ENCODE results near the gene HMG20A. TPM values are rescaled to one million over a fixed set of nuclear protein-coding genes. Genes with fewer than 3 reads are reported as not detected.

Gene HMG20A
- total RNA-seq, 4 donors from 2014 or later: 33.1 to 48.7 (median 40.5) TPM

DNA sequence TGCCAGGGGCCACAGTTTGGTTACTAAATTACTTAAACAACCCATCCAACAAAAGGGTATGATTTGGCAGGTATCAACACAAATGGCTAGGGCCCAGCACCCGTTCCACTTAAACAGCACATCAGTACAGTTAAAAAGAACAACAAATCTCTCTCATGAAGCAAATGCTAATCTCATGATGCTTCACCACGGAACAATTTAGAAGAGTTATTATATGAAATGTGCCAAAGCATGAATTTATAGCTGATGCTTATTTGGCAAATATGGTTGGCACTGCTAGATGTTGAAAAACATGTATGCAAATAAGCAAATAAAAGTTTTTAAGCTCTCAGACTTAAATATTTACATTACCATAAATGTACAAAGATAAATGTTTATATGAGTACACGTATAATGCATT lies 3.1 kb upstream of the HMG20A start:
- H3K27ac ChIP-seq: no peak overlapping the region
- TF ChIP-seq POLR2A (IDR thresholded peaks at IDR 0.05) (no peak), CTCF (IDR thresholded peaks at IDR 0.05) (no peak)
- intact Hi-C loops (cut with DNase I): no loop called here
- H3K4me3 ChIP-seq (replicated peaks in 1 of 3): no peak overlapping the region
- peaks cover 12 to 16% of the 10 kb centered on the region in 2 donors for H3K4me1 ChIP-seq
- H3K36me3 ChIP-seq: no peaks in the 10 kb centered on the region
- WGBS, 2 donors: 84 to 89% methylated on average over 3 of the region's 3 CpGs
- no peaks in the 10 kb centered on the region for H3K9me3 ChIP-seq
- no peaks in the 10 kb centered on the region for H3K27me3 ChIP-seq
- DNase-seq: no peak

DNA sequence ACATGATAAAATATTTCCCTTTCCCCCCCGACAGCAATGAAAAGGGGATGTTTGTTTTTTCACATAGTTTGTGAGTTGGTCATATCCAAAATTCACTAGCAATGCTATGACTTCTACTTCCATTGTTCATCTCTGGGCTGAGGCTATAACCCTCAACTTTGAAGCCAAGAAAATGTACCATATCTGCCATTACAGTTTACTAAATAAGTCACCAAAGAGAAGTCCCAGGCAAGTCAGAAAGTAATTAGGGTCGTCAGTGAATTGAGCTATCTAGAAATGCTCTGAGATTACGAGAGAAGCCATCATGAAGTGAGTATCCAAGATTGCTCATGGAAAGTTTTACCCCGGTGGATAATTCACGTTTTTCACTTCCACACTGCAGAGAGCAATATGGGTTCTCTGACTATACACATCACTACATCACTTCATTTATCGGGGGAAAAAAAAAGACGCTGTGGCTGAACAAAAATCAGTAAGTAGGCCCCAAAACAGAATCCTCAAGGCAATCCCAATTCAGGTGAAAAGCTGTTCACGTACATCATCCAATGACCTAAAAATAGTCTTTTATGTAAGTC lies 2.2 kb upstream of the HMG20A start:
- H3K27ac ChIP-seq: peak overlapping the region in 2 of 3 donors; percentile 84 to 89
- H3K4me1 ChIP-seq: peaks cover 18 to 20% of the 10 kb centered on the region in 2 donors
- intact Hi-C loops (cut with DNase I): no loop called here
- no peaks in the 10 kb centered on the region for H3K27me3 ChIP-seq
- WGBS, 2 donors: 60 to 73% methylated on average over 8 of the region's 8 CpGs
- no peak for DNase-seq
- H3K9me3 ChIP-seq: no peaks in the 10 kb centered on the region
- peak overlapping the region in 1 of 3 donors; percentile 89 for H3K4me3 ChIP-seq (replicated peaks in 1 of 3)
- H3K36me3 ChIP-seq: no peaks in the 10 kb centered on the region
- no peak for TF ChIP-seq CTCF (IDR thresholded peaks at IDR 0.05)
- no peak for TF ChIP-seq POLR2A (IDR thresholded peaks at IDR 0.05)

DNA sequence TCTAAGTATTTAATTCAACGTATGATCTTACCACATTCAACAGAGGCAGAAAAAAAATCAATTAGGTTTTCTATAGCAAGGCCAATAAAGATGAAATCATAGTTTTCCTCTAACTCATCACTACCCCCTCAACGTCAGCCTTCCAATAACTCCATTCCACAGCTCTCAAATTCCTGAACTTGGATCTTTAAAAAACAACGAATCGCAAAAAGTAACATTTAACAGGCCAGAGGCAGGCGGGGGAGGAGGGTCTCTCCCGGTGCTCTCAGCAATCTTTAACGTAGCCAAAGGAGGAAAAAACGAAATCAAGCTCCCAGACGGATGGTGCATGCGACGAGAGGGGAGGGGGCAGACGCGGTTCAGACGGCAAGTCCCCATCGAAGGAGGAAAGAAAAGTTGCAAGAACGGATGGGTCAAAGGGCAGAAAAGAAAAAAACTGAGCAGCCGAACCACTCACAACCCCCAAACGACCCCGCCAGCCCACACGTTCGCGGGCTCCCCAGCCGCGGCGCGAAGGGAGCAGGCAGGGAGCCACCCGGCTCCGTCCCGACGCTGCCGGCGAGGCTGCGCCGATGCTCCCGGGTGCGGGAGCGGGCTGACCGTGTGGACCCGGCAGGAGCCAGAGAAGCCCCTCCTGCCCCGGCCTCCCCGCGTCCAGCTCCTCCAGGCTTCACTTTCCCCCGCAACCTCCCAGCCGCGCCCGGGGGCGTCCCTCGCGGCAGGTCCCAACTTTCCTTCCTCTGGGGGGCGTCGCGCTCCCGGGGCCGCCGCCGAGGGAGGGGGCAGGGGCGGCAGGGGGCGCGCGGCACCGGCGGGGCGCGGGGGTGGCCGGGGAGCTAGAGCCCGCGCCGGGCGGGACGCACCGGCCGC lies 1.5 kb upstream of the HMG20A start:
- no peaks in the 10 kb centered on the region for H3K36me3 ChIP-seq
- DNase-seq: peak; percentile 24 to 36
- 3% methylated on average over 34 to 35 of the region's 72 CpGs for WGBS, 2 donors
- TF ChIP-seq POLR2A (IDR thresholded peaks at IDR 0.05): no peak
- peak in 2 of 6 experiments; percentile 24 to 41 for TF ChIP-seq CTCF (IDR thresholded peaks at IDR 0.05)
- no peaks in the 10 kb centered on the region for H3K27me3 ChIP-seq
- peak overlapping the region in 2 of 3 donors; percentile 84 to 89 for H3K27ac ChIP-seq
- no peaks in the 10 kb centered on the region for H3K9me3 ChIP-seq
- intact Hi-C loops (cut with DNase I): no loop called here
- peak overlapping the region; percentile 57 to 95 (median 89) for H3K4me3 ChIP-seq (replicated peaks in 1 of 3)
- H3K4me1 ChIP-seq: peaks cover 18 to 27% of the 10 kb centered on the region in 2 donors

DNA sequence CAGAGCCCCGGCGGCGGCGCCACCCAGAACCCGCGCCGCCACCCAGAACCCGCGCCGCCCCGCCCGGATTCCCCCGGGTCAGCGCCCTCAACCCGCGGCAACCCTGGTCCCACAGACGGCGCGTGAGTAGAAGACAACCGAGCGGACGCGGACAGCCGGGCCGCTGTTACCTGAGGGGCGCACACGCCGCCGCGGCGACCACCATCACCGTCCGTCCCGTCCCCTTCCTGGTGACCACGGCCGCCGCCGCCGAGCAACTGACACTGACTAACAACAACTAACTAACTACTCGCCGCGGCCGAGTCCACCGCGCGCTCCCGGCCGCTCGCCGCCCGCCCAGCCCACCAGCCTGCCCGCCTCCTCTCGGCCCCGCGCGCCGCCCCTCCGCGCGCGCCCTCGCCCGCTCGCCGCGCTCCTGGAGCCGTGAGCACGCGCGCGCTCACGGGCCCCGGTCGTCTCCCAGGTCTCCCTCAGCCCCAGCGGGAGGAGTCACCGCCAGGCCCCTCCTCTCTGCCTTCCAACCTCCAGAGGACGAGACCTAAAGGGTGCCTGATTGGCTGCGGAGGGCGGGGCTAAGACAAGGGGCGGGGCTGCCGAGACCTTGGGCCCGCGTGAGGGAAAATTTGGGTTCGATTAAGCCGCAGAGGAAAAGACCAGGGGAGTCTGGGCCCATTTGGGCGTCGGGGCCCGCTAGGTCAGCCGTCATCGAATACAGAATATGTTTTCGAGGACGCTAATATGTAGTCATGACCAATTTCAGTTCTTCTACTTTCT lies 665 bp upstream of the HMG20A start, which contains the start of gene PEAK1:
TSS of gene PEAK1 (minus strand) at position 269 of the 774 bp plus-strand sequence. CDS start 238,178 bp downstream, outside the sequence.
- peak; percentile 74 to 92 for TF ChIP-seq POLR2A (IDR thresholded peaks at IDR 0.05)
- TF ChIP-seq CTCF (IDR thresholded peaks at IDR 0.05): no peak
- Histone ChIP-seq H3K27me3 (no peaks in the 10 kb centered on the region), H3K27ac (peak within 1 kb of the TSS; percentile 83 to 93 (median 86)), H3K36me3 (no peaks in the 10 kb centered on the region), H3K9me3 (no peaks in the 10 kb centered on the region), H3K4me3 (replicated peaks in 1 of 3) (peak within 1 kb of the TSS; percentile 57 to 95 (median 89)), H3K4me1 (peaks cover 18 to 30% of the 10 kb centered on the region in 2 donors)
- WGBS, 2 donors: 0% methylated on average over 16 to 59 of the region's 92 CpGs
- DNase-seq: peak; percentile 100
- intact Hi-C loops (cut with DNase I): loop anchor here (10.0 kb wide), 1 partner anchor 75 kb away; no protein-coding TSS in a partner anchor

Measured in thyroid gland (tissue), 4 donors.